ENCODE measurements around the gene TMEM37. TPM values are rescaled to one million over a fixed set of nuclear protein-coding genes. Genes with fewer than 3 reads are reported as not detected.

TMEM37 gene
- total RNA-seq, 1 donor from 2014 or later: 0.73 TPM

DNA sequence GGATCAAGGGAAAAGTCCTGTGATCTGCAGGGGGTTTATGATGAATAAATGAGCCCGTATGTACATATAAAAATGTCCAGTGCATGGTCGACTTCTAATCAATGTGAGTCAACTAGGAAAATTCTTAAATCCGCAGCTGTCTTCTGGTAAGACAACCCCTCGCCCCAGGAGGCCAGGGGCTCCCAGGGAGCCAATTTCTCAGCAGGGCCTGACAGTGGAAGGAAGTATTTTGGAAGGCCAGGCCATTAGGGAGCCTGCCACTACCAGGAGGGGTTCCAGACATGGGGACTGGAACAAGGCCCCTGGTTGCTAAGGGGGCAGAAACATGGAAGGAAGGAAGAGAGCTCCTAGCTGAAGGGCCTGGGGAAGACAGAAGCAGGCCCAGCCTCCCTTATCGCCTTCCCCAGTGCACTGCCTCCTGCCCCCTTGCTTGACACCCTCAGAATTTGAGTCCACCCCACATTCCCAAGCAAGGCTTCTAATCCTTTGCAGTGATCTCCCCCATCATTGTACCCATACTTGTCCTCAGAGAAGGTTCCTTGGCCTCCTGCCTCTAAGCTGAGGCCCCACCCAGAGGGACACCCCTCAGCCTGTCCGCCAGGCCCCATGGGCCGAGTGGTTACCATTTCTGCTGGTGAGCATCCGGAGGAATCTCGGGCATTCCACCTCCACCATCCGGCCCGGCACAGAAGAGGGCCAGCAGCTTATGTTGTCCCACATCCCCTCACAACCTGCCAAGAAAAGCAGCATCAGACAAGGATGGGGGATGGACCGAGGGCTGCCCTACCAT, 46.7 kb downstream of the TMEM37 start:
- DNase-seq (ENCODE audit: low read depth, low spot score): no peak

DNA sequence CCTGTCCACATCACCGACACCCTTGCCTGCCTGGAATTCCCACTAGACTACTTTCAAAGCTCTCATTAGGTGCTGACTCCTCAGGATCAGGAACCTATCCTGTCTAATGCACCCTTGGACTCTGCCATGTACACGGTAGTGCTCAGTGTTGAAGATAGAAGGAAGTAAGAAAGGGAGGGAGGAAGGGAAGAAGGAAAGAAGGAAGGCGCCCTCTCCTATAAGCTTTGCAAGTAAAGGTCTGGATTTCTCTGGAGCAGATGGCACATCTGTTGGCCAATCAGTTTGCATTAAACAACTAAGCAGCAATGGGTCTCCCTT, 47.3 kb downstream of the TMEM37 start:
- DNase-seq (ENCODE audit: low read depth, low spot score): no peak

DNA sequence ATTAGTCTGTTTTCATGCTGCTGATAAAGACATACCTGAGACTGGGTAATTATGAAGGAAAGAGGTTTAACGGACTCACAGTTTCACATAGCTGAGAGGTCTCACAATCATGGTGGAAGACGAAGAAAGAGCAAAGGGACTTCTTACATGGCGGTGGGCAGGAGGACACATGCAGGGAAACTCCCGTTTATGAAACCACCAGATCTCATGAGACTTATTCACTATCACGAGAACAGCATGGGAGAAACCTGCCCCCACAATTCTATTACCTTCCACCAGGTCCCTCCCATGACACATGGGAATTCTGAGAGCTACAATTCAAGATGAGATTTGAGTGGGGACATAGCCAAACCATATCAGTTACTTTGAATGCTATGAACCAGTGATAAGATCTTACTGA, 48.5 kb downstream of the TMEM37 start:
- no peak for DNase-seq (ENCODE audit: low read depth, low spot score)

DNA sequence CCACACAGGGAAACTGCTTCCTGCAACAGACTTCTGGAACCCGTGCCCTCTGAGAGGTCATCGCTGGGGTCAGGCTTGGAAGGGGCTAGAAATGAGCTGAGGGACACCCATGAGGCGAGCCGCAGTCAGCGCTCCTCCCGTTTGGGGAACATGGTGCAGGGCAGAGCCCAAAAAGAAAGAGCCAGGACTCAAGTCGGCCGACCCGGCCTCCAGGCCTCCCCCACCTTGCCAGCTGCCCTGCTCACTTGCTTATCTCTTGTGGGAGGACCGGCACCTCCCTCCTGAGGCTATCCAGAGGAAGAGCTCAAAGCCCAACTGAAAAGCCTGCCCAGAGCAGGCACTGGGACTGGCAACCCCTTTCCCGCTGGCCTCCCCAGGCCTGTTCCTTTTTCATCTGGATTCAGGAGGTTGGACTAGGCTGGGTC, 49.1 kb downstream of the TMEM37 start:
- DNase-seq (ENCODE audit: low read depth, low spot score): no peak

DNA sequence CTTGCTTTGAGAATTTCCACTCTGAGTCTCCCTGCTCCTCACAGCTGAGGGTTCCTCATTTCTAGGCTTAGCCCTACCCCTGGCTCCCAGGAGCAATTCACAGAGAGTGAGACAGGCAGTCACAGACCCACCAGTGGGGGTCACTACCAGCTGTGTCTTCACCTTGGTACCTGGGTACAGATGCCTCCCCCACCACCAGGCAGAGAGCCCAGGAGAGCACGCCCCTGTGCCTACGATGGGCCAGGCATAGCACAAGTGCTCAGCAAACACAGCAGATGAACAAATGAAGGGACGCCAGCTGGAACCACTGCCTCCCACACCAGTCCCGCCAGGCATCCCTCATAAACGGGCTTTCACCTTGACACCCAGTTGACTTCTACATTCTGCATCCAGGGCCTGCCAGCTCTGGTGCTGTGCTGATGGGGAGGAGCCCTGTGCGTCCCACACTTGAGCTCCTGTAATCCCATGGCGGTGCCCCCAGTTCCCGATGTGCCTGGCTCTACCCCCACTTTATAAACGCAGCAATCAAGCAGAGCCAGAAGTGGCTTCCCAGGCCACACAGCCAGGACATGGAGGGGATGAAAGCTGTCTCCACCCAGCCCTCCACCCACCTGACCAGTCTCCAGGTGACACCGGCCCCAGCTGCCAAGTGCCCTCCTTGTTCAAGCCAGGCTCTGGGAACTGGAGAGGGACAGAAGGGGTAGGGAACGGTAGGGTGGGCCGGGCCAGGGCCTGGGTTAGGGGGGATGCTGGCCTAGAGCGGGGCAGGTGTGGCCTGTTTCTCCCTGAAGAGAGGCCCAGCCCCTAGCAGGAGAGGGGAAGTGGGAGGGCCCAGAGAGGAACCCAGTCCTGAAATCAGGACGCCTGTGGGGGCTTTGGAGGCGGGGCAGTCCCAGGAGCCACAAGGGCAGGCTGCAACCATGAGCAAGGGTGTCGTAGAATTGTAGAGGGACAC, 50.1 kb downstream of the TMEM37 start:
- DNase-seq (ENCODE audit: low read depth, low spot score): no peak

DNA sequence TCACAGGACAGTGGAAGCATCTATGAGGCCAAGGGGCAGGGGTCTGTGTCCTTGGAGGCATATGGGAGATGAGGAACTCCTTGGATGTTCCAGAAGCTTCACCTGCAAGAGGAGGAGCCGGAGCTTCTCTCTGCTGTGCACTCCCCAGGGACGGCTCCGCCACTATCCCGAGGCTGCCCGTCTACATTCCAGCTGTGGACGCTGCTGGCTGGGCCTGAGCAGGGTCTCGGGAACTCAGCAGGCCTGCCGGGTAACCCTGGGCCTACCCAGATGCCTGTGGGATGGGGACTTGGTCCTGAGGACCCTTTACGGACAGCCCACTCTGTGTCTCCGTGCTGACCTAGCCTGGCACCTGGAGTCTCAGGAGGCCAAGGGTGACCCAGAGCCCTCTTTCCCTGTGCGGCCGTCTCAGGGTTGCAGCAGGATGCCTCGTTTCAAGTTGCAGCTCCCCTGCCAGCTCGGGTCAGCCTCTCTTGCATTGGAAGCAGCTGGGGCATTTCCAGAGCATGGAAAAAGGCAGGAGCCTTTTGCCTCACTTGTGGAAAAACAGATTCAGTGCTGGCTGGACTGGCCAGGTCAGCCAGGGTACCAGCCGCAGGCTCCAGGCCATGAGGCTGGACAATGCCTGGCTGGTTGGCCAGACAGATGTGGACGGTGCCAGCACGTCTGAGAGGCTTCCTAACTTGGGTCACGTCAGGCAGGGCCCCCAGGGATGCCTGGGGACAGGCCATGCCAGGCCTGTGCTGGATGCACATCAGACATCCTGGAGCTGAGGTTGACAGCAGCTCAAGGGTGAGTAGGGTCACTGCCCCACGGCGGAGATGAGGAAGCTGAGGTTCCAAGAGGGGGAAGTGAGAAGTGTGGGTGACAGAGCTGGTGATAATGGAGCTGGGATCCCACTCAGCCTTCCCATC, 51.1 kb downstream of the TMEM37 start:
- no peak for DNase-seq (ENCODE audit: low read depth, low spot score)

DNA sequence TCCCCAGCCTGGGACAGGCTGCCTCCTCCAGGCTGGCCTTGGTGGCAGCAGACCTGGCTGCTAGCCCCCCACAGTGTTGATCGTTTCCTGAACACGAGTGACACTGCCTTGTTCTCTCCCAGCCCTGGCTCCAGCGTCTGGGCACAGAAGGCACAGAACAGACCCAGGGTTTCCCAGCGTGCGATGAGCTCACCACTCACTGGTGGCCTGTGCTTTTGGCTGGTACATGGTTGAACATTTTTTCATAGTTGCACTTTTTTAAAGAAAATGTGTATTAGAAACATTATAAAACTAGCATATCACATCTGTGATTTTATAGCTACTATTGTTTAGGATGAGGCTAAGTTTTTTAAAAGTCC, 51.7 kb downstream of the TMEM37 start:
- DNase-seq (ENCODE audit: low read depth, low spot score): no peak

DNA sequence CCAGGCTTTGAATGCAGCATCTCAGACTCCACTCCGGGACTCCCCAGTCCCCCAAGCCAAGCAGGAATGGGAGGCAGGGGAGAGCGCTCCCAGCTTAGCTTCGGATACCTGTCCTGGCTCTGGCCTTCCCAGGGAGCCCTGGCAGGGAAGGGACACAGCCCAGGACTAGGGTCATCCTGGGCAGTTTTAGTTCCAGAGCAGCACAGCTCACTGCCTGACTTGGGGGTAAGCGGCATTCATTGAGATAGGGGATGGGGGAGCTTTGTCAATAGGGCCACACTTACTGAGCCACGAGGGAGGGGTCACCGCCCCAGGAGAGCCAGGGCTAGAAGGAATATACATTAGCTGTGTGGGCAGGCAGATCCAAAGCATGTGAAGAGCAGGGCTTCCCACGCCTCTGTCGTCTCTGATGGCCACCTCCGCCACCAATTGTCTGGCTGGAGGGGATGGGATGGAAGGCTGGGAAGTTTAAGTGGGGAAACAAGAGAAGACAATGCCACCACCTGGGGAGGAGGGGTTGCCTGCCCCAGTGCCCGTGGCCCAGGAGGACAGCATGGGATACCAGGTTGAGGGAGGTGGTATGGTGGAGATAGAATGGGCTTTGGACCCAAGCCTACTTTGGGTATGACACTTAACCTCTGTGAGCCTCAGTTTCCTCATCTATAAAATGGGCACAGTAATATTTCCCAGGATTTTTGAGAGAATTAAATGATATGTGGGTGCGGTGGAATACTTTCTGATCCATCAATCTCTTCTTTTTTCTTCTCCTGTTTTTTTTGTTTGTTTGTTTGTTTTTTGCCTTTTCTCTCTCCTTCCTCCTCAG, 52.5 kb downstream of the TMEM37 start:
- DNase-seq (ENCODE audit: low read depth, low spot score): no peak

DNA sequence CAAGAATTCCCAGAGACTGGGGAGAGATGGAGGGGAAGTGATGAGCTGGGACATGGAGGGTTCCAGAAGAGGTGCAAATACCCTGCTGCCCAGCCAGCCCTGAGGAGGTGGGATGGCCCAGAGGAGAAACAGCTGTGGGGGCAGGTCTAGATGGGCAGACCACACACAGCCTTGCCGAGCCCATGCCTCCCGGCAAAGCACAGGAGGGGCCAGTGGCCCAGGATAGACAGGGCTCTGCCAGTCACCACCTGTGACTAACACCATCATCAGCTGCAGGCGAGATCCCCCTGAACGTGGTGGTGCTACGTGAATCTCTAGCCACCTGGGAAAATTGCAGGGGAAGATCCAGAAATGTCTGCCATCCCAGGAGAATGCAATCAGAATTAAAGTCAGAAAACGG, 53.2 kb downstream of the TMEM37 start:
- no peak for DNase-seq (ENCODE audit: low read depth, low spot score)

DNA sequence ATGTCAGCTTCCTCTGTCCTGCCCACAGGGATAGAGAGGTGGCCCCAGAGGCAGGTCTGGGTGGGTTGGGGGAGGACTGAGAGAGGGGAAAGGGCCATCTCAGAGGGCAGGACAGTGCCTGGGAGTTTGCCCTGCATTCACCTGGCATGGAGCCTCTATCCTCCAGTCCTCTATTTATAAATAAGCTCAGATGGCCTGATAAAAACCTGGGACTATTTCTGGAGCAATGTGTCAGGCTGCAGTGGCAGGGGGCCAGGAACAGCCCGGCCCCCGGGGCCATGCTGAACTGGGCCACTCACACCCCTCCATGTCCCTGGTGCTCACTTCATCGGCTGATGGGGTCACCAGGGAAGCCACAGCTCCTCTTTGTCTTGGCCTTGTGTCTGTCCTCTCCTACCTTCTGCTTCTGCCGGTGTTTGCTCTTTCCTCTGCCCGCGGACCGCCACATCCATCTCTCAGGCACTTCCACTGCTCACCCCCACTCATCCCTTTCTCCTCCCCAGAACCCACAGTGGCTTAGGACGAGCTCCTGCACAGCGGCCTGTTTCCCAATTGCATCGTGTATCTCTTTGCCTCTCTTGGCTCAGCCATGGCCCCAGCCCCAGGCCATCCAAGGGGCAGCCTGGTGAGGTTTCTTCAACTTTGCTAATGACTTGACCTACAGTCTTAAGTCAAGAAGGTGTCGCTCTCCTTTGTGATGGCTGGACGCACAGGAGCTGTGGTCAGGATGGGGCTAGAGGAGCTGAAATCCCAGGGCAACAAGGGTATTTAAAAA, 53.9 kb downstream of the TMEM37 start:
- DNase-seq (ENCODE audit: low read depth, low spot score): no peak

DNA sequence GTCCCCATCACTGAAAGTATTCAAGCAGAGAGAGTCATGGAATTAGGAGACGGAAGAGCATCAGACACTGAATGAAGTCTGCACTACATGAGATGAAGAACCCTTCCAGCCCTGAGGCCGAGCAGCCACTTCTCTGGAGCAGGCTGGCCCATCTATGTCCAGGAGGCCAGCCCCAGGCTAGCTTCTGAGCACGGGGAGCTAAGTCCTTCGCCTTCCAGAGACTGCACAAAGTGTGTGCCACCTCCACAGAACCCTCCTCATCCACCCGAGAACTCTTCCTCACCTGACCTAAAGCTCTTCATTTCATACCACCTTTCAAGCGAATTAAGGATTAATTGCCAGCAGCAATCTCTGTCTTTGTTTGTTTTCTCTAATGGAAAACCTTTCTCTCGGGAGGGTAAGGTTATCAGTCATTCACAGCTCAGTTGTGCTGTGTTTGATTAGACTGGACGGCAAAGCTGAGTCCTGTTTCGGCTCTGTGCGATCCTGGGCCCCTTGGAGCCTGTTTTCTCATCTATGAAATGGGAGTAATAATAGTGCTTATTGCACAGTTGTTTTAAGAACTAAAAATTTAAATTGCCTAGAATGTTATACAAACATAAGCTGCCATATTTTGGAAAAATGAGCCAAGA, 54.7 kb downstream of the TMEM37 start:
- no peak for DNase-seq (ENCODE audit: low read depth, low spot score)

DNA sequence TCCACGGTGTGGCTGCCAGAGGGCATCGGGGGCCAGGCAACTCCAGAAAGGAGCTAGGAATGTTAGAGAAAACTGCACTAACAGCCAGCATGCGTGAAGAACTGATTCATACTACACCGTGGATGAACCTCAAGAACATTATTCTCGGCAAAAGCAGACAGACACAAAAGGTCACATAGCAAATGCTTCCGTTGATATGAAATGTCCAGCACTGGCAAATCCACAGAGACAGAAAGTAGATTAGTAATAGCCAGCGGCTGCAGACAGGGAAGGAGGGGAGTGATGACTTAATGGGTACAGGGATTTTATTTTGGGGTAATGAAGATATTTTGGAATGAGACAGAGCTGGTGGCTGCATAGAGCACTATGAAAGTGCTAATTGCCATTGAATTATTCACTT, 55.2 kb downstream of the TMEM37 start:
- no peak for DNase-seq (ENCODE audit: low read depth, low spot score)

DNA sequence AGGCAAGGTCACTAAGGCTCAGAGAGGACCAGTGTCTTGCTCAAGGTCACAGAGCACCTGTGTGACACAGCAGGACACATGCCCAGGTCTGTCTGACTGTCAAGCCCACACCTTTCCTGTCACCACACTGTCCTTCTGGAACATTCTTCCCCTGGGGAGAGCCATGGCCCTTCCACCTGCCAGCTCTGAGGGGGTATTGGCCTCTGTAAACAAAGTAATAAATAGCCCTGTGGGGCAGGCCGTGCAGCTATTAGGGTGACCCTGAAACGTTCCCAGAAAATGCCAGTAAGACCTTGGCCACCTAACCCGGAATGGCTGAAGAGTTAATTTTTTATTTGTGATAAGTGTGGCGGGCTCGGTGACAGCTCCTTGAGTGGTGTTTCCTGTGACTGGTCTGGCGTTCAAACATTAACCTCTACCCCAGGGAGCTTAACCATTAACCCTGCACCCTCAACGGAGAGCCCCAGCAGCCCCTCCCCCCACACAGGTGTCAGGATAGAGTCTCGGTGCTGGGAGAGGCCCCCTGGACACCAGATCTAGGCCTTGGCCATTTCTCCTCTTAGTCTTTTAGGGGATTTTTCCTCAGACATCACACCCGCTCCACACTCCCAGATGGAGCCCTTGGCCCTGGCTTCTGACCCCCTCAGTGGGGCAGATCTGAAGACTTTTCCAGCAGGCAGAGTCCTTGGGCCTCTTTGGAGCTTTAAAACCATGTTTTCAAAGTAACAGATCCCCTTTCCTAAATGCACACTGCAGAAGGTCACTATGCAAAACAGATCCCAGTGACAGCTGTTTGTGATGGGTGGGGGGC, 56.0 kb downstream of the TMEM37 start:
- no peak for DNase-seq (ENCODE audit: low read depth, low spot score)

Other genes starting within 250 kb of the TMEM37 start
- 12.2 and 23.7 TPM in 2 replicates for gene STEAP3, start 208.0 kb upstream of the TMEM37 start, total RNA-seq
- 10.4 and 11.5 TPM in 2 replicates for gene C2orf76, start 65.0 kb upstream of the TMEM37 start, total RNA-seq
- gene DBI, start 64.9 kb upstream of the TMEM37 start, total RNA-seq: 99.0 and 107 TPM in 2 replicates
- not detected in 2 replicates for gene SCTR, start 92.6 kb downstream of the TMEM37 start, total RNA-seq
- 1.1 TPM in 1 of 2 replicates, not detected in the other for gene CFAP221, start 112.6 kb downstream of the TMEM37 start, total RNA-seq
- gene TMEM177, start 247.3 kb downstream of the TMEM37 start, total RNA-seq: 12.3 and 12.5 TPM in 2 replicates

Data from pulmonary artery endothelial cell (primary cell).